RWPE1 (cell line): ENCODE results near the gene ZNF236.

Experiments
- CTCF ChIA-PET: fragments of 350-600 bp; sonication (Branson Sonifier 250); formaldehyde crosslinking; extraction: SDS; loops from one replicate; lab custom pipeline; 2021; lab: Yijun Ruan, JAX
- POLR2A ChIA-PET: fragments of 400-600 bp; formaldehyde crosslinking; extraction: SDS; loops from one replicate; lab custom pipeline; 2020; ENCODE audit warnings: antibody characterized with exemption; ENCODE audit not compliant: low non-redundant PET; lab: Yijun Ruan, JAX
- DNase-seq: peaks from one replicate; pipeline ENCODE4 v3.0.0; 2012; ENCODE audit warnings: low spot score
- H3K27ac ChIP-seq: fragments of 450-650 bp; 2 replicates; pipeline ENCODE4 v1.5.1; 2017
- TF ChIP-seq, protein P1 (sequence below): fragments of 450-650 bp; conservative IDR thresholded peaks from 2 replicates; pipeline ENCODE4 v1.5.1; 2017; ENCODE audit warnings: low read depth, mild to moderate bottlenecking

ZNF236 gene

DNA sequence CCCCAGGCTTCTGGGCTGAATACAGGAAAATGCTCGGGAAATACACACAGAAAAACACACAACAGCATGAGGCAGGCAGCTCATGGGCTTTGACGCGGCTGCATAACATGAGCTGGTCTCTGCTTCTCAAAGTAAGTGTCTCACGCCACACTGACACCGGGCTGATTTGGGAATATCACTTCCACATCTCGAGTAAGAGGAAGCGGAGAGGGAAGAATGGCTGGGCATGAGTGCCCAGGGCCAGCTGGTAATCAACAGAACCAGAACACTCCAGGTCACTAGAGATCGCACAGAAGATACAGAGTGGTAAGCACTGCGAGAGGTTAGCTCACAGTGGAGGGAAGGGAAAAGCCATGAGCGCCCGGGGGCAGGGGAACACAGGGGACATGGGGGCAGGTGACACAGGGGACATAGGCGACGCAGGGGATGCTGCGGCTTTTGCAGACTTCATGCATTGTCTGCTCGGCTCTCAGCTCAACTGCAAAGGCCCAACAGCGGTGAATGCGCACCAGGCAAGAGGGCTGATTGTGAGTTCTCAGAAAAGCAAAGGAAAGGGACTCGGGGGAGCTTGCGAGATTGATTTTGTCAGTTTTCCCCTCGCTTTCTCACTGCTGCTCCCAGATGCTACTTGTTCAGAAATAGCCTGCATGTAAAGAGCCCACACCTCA lies 168.8 kb downstream of the ZNF236 start:
- ChIA-PET POLR2A (no interaction called here), CTCF (no interaction called here)
- no peak overlapping the region for H3K27ac ChIP-seq
- TF ChIP-seq, protein P1, sequence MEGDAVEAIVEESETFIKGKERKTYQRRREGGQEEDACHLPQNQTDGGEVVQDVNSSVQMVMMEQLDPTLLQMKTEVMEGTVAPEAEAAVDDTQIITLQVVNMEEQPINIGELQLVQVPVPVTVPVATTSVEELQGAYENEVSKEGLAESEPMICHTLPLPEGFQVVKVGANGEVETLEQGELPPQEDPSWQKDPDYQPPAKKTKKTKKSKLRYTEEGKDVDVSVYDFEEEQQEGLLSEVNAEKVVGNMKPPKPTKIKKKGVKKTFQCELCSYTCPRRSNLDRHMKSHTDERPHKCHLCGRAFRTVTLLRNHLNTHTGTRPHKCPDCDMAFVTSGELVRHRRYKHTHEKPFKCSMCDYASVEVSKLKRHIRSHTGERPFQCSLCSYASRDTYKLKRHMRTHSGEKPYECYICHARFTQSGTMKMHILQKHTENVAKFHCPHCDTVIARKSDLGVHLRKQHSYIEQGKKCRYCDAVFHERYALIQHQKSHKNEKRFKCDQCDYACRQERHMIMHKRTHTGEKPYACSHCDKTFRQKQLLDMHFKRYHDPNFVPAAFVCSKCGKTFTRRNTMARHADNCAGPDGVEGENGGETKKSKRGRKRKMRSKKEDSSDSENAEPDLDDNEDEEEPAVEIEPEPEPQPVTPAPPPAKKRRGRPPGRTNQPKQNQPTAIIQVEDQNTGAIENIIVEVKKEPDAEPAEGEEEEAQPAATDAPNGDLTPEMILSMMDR: no peak
- DNase-seq: no peak

GRCh38 chr18:76992226-76993084 lies 170.1 kb downstream of the ZNF236 start:
- DNase-seq: no peak
- no peak overlapping the region for H3K27ac ChIP-seq
- TF ChIP-seq, protein P1: no peak
- CTCF ChIA-PET: no interaction called here
- POLR2A ChIA-PET: no interaction called here

- ChIA-PET CTCF (interaction anchor here (0.6 kb wide), 1 partner anchor 92 kb away, joined by 3 read pairs; no protein-coding TSS in a partner anchor), POLR2A (no interaction called here)
- no peak overlapping the region for H3K27ac ChIP-seq
- no peak for DNase-seq
- TF ChIP-seq, protein P1: no peak
Measured at GRCh38 chr18:76993085-76993382, 170.7 kb downstream of the ZNF236 start.

- POLR2A ChIA-PET: no interaction called here
- CTCF ChIA-PET: interaction anchor here (0.6 kb wide), 1 partner anchor 92 kb away, joined by 3 read pairs; no protein-coding TSS in a partner anchor
Measured at GRCh38 chr18:76993573-76993972, 171.2 kb downstream of the ZNF236 start.

DNA sequence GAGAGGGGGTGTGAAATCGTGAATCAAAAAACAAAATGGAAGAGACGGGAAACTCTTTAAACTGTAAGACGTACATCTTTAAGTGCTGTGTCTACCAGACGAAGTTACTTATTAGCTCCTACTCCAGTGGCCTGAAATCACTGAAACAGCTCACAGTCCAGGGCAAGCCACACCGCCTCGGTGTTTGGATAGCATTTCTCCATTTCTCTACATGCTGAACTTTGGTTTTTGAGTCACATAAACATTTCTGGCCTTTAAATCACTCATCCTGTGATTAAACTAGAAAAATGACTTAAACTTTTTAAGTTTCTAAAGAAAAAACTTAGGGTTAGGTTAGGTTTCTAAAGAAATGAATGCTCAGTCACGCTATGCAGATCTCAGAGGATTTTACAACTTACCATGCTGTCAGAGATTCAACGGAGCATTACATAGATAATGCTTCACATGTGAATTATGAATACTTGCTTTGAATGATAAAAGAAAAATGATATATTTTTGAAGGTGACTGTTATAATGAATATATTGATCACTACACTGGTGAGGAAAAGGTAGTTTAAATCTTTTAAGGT lies 171.8 kb downstream of the ZNF236 start:
- DNase-seq: no peak
- no peak overlapping the region for H3K27ac ChIP-seq
- ChIA-PET POLR2A (no interaction called here), CTCF (no interaction called here)
- TF ChIP-seq, protein P1: no peak

More at GRCh38 chr18:76993573-76993972, 171.2 kb downstream of the ZNF236 start:
- TF ChIP-seq, protein P1: no peak
- H3K27ac ChIP-seq: no peak overlapping the region
- DNase-seq: no peak

DNA sequence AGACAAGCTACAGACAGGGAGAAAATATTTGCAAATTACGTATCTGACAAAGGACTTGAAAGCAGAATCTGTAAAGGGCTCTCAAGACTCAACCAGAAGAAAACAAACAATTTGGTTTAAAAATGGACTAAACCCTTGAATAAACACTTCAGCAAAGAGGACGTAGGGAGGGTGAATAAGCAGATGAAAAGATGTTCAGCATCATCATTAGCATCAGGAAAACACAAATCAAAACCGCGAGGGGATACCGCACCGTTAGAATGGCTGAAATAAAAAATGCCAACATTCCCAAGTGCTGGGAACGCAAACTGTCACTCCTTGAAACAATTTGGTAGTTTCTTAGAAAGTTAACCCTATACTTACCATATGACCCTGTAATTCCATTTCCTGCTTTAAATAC lies 173.5 kb downstream of the ZNF236 start:
- TF ChIP-seq, protein P1: no peak
- ChIA-PET POLR2A (no interaction called here), CTCF (no interaction called here)
- DNase-seq: no peak
- no peak overlapping the region for H3K27ac ChIP-seq
